HG03039 (cell line): Measurements from ENCODE around the gene KRTAP10-8.
"Not testable (repeated sequence)": the region's sequence is repeated elsewhere in the genome, so short reads cannot be mapped to it uniquely, and the experiment has no call there.

Experiments used
- ATAC-seq: cut with Tn5 transposase; IDR thresholded peaks from one replicate; pipeline ENCODE4 v1.9.1; 2021; ENCODE audit warnings: mild to moderate bottlenecking, moderate library complexity; ENCODE audit not compliant: unreplicated experiment

The KRTAP10-8 gene

DNA sequence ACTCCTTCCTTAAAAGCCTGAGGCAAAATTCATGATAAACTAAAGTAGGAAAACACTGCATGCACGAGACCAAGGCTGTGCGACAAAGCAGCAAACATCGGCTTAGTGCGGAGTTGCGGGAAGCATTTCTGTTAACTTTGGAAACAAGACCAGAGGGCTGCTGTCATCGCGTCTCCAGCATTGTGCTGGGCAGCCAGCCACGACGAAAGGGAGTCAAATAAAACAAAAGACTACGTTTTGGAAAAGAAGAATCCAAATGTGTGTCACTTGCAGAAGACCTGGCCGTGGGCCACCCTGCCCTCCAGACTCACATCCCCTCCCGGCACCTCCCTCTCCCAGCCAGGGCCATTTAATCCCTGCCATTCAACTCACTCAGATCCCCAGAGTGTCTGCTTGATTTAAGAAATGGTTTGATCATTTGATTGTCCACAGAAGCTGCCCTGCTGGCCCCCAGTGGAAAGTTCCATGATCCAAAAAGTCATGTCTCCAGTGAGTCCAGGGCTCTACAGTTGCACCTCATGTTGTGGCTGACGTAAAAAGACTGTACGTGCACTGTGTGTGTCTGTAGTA, 31.9 kb downstream of the KRTAP10-8 start:
- ATAC-seq, result no peak

DNA sequence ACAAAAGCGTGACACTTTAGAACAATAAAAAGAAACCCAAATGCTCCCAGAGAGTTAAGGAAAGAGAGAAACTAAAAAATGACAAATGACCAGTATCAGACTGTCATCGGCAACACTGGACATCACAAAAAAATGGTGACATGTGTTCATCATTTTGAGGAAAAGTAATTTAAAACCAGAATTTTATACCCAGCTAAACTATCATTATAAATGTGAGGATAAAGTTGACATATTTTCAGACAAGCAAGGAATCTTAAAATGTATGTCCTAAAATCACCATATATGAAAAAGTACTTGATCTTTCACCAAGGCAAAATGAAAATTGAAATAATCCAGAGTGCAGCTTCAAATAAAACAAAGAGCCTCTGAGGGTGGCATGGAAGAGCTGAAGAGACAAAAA, 33.0 kb downstream of the KRTAP10-8 start:
- no peak for ATAC-seq

GRCh38 chr21:44646366-44647221, 34.7 kb downstream of the KRTAP10-8 start, which contains the start of gene KRTAP10-11:
Gene KRTAP10-11, plus strand, starts transcription at chr21:44646414. Its CDS starts 45 bp downstream, at chr21:44646459.
- not testable (repeated sequence) for ATAC-seq

GRCh38 chr21:44647222-44647552, 35.3 kb downstream of the KRTAP10-8 start:
- ATAC-seq, result no peak

DNA sequence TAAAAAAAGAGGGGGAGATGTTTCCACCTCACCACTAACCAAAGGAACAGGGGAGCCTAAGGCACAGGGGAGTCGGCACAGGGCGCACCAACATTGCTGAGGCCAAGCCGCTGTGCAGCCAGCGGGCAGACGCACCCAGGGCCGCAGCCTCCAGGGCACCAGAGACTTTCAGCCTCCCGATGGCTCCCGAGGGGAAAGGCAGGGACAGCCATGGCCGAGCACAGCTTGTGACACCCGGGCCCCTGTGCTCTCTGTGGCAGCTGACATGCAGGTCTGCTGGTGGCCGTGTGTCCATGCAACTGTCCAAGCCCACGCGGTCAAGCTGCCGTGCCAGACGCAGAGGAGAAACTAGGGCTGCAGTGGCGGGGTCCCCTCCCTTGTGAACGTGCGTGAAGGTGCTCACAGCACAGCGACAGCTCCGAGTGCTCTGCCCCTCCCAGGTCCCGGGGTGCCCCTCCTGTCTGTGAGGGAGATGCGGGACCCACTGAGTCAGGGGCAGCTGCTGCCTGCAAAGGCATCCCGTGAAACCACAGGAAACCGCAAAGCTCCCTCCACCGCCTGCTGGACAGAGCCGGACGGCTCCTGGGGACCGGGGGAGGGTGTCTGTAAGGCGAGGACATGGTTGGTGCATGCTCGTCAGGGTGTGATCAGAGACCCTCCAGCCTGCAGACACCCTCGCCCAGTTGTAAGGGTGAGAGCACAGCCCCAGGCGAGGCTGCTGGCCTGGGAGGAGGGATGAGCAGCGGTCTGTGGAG, 36.9 kb downstream of the KRTAP10-8 start:
- ATAC-seq, result no peak

DNA sequence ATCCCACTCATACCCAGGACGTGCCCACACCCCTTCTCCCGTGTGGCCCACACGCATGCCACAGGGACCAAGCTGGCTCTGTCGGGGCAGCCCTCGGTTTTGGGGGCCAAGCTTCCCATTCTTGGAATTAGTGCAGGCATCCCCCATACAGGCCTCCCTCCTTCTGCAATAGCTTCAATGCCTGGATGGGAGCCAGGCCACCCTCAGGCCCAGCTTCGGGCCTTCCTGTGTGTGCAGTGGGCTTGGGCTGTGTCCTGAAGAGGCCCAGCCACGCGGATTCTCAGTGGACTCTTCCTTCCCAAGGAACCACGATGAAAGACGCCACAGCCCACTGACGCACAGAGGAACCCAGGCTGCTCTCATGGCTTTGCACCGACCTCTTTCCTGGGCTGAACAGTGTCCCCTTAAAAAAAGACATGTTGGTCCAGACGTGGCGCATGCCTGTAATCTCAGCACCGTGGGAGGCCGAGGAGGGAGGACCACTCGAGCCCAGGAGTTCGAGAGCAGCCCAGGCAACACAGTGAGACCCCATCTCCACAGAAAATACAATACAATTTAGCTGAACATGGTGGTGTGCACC, 37.7 kb downstream of the KRTAP10-8 start:
- ATAC-seq, result no peak

GRCh38 chr21:44650265-44650972, 38.5 kb downstream of the KRTAP10-8 start:
- no peak for ATAC-seq

DNA sequence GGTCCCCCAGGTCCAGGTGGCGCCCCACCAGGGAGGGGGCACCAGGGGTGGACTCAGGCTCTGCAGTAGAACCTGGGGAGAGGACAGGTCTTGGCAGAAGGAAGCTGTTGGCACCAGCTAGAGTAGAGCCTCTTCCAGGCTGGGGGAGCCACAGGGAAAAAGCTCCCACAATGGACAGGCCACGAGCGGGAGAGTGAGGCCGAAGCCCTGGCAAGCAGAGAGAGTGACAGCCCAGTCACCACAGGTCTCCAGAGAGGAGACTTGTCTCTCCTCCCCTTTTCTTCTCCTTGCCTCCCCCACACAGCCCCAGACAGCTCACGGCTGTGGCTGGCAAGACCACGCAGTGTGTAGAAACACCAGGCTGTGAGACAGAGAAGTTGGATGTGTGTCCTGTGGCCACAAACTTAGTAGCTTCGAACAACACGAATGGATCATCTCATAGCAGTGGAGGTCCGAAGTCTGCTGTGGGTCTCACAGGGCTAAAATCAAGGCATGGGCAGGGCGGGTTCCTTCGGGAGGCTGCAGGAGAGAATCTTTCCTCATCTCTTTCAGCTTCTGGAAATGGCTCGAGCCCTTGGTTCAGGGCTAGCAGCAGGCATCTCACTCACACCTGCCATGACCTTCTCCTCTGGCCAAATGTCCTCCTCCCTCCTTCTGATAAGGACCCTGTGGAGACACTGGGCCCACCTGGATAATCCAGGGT, 39.2 kb downstream of the KRTAP10-8 start:
- ATAC-seq, result no peak

GRCh38 chr21:44653123-44653522, 41.2 kb downstream of the KRTAP10-8 start:
- ATAC-seq, result no peak

GRCh38 chr21:44653656-44654575, 42.0 kb downstream of the KRTAP10-8 start:
- ATAC-seq, result no peak

GRCh38 chr21:44654576-44655175, 42.8 kb downstream of the KRTAP10-8 start, which contains the start of gene KRTAP12-4:
Gene KRTAP12-4, minus strand, starts transcription at chr21:44654659. Its CDS starts 45 bp downstream, at chr21:44654614.
- ATAC-seq, result no peak

- no peak for ATAC-seq
Observed at GRCh38 chr21:44656868-44657267, 45.0 kb downstream of the KRTAP10-8 start.

GRCh38 chr21:44657635-44658540, 46.0 kb downstream of the KRTAP10-8 start, which contains the start of gene KRTAP12-3:
Gene KRTAP12-3, plus strand, starts transcription at chr21:44657932. Its CDS starts 48 bp downstream, at chr21:44657980.
- ATAC-seq, result no peak

DNA sequence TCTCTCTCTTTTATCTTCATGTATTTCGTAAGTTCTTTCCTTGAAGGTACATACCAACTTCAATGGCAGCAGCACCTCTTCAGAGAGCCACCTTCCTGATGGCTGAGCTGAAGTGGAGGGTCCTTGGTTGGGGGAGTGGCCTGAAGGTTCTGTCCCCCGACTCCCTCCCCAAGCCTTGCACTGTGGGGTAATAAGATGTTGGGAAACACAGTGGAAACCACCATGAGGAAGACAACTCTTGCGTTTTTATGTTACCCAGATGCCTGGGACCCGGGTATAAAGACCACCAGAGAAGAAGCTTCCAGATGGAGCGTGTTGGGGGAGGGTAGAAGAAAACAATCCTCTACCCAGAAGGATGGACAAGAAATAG, 46.6 kb downstream of the KRTAP10-8 start:
- ATAC-seq, result no peak

DNA sequence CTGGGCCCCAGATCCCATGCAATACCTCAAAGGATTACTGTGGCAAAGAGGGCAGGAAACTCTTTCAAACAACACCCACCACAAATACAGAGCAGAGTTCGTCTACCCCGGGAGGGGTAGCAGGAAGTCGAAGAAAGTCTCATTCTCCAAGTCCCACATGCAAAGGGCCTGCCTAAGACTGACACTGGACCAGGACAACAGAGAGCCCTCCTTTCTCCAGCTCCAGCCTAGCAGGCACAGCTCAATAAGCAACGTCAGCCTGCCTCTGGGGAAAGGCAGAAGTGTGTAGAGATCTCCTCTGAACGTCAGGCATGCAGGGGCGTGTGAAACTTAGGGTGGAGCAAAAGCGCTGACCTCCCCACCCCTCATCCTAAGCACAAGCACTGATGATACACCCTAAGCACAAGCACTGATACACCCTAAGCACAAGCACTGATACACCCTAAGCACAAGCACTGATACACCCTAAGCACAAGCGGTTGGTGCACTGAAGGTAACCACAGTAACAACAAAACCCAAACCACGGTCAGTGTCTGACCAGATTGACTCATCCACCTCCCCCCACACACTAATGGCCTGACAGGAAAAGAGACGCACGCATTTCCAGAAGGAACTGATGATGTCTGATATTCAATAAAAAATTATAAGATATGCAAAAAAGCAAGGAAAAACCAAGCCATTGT, 47.2 kb downstream of the KRTAP10-8 start:
- no peak for ATAC-seq

GRCh38 chr21:44661567-44661966, 49.7 kb downstream of the KRTAP10-8 start:
- not testable (repeated sequence) for ATAC-seq
